ENCODE data around the gene TPRKB. TPM values are rescaled to one million over a fixed set of nuclear protein-coding genes. Genes with fewer than 3 reads are reported as not detected.
A peak's percentile ranks its signal among the peaks of the same experiment; 100 is the strongest.
"Not testable (repeated sequence)": the region's sequence is repeated elsewhere in the genome, so short reads cannot be mapped to it uniquely, and the experiment has no call there.

The TPRKB gene
- total RNA-seq, 1 donor from 2014 or later: 45.9 TPM

DNA sequence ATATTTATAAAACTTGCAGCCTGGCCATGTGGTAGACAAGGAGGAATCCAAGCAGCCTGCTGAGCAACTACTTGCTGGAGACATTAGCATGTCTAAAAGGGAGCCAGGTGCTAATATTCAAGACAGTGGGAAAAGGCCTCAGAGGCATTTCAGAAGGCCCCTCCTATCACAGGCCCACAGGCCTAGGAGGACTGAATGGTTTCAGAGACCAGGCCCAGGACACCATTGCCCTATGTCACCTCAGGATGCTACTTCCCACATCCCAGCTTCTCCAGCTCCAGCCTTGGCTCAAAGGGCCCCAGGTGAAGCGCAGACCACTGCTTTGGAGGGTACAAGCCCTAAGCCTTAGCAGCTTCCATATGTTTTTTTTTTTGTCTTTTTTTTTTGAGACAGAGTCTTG, 39.0 kb downstream of the TPRKB start:
- DNase-seq: no peak

DNA sequence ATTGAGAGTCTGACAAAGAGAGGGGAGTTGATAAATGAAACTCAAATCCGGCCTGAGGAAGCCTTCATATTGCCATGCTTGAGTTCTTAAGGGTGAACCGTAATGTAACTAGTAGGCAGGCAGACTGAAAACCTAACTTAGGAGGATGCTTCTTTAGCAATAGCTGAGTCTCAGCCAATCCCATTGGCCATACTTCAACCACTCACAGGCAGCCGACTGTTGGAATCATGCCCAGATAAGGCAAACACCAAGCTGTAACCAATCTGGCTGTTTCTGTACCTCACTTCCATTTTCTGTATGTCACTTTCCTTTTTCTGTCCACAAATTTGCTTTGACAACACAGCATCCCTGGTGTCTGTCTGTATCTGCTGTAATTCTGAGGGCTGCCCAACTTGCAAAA, 39.5 kb downstream of the TPRKB start:
- no peak for DNase-seq

DNA sequence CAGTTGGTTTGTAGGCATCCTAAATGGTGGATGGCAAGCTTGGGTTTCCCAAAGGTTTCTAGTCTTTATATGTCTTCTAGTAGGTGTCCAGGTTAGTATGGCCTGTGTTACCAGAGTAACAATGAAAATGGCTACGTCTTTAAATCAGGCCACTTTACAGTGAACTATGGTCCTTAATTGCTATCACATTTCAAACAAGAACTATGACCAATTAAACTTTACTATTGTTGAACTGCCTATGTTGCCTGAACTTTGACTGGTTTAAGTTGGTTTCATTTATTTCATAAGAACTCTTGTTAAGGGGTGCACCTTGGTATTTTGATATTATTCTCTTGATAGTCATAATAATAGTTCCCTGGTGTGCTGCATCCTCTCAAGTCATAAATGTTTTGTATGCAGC, 40.2 kb downstream of the TPRKB start:
- not testable (repeated sequence) for DNase-seq

DNA sequence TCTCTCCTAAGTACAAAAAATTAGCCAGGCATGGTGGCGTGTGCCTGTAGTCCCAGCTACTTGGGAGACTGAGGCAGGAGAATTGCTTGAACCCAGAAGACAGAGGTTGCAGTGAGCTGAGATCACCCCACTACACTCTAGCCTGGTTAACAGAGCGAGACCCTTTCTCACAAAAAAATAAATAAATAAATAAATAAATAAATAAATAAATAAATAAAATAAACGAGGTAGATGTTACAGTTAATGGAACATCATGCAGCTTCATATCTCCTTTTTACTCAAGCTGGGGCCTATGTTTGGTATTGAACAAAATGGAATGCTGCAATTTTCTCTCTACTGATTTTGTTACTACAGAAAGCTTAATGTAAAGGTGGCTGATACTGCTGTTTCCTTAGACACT, 40.6 kb downstream of the TPRKB start:
- not testable (repeated sequence) for DNase-seq

DNA sequence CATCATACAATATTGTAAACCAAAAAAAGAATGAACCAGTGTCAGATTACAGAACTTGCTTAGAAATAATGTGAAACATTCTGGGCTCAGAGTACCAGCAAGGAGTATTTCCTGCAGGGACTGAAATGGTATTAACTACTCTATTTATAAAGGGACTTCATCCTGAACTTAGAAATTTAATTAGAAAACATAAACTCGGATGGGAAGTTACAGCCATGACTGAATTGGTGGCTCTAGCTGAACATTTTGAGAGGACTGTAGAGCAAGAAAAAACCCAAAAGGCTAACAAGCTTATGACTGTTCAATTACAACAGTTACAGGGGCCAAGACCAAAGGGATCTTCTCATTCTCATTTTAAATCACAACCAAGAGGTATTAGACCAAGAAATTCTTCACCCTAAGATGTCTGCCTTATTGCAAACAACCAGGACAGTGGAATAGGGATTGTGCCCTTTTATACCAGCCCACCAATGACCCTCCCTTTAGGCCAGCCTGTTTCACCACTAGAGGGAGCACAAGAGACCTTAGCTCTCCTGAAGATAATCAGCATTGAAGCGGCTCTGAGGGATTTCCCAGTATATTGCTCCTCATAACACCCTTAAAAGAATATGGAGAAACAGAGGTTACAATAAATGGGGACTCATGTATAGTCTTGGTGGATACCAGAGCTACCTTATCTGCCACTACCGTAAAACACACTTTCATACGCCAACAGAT, 46.6 kb downstream of the TPRKB start:
- DNase-seq: peak; percentile 63

DNA sequence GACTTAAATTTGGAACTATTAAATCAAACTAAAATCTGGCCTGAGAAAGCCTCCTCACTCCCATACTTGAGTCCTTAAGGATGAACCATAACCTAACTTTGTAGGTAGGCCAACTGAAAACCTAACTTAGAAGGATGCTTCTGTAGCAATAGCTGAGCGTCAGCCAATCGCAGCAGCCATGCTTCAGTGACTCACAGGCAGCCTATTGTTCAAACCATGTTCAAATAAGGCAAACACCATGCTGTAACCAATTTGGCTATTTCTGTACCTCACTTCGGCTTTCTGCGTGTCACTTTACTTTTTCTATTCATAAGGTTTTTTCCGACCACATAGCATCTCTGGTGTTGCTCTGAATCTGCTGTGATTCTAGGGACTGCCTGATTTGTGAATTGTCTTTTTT, 48.7 kb downstream of the TPRKB start:
- DNase-seq: not testable (repeated sequence)

DNA sequence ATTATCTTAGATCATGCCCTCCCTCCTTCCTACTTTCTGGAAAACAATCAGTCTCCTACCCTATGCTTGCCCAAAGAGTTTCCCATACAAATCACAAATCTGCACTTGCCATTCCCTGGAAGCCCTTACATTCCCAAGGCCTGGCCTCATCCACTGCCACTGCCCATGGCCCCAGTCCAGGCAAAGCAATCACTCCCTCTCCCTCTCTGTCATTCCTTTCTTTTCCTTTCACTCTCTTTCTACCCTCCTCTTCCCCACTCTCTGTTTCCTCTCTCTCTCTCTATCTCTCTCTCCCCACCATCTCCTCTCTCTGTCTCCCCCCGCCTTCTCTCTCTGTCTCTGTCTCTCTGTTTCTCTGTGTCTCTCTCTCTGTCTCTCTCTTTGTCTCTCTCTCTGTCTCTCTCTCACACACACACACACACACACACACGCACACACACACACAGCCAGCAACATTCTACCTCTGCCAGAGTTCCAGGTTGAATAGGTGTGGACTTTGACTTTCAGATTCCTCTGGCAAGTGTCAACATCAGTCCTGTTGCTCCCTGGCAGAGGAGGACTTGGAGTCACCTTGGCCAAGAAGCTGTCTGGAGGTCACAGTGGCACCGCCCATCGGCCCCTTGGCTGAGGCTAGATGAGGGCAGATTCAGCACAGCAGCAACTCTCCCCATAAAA, 51.2 kb downstream of the TPRKB start:
- no peak for DNase-seq

DNA sequence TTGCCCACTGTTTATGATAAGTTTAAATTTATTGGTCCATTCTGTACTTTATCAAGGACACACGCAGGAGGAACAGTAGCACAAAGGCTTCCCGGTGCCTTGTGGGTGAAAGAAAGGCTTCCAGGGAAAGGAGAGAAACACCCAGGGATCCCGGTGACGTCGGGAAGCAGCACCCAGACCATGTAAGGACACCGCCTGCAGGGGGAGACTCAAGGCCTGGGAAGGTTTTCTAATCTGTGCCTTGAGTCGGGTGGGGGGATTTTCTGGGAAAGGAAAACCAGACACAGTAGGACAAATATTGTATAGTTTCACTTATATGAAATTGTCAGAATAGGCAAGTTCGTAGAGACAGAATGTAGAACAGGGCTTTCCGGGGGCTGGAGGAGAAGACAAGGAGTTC, 52.2 kb downstream of the TPRKB start:
- peak; percentile 21 for DNase-seq

DNA sequence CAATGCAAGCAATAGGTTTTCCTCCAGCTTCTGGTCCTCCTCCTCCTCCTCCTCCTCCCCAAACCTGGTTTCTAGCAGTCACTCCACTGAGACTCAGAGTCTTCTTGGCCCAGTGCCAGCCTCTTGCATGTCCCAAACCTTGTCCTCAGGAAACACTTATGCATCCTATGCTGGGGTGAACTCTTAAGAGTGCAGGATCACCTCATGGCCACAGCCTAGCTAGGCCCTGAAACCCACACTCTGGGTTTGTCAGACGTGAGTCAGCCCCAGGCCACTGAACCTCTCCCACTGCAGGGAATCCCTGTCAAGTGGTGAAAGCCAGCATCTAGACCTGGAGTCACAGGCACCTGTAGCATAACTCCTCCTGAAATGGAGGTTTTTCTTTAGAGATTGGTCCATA, 52.8 kb downstream of the TPRKB start:
- not testable (repeated sequence) for DNase-seq

DNA sequence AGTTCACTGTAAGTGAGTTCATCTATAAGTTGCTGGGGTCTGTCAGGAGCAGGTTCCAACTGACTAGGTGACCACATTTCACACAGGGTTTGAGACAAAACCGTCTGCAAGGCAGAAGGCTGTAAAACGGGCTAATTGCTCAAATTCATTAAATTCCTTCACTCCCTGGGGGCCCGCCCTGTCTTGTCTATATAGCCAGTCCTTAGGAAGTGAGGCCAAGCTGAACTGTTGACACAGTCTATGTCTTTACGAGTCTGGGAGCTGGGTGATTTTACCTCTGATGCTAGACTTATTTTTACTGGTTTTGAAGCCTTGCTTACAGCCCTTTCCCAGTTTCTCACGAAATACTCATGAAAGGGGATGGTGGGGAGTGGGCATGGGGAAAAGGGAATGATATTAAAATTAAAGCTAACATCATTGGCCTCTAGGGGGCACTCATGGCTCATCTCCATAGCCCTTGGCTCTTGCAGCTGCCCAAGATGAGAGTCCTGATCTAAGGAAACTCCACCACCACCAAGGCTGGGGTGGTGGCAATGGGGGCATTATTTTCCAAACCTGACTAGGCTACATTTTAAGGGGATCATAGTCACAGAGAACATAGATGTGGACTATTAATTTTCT, 57.1 kb downstream of the TPRKB start:
- peak; percentile 65 for DNase-seq

Other genes with a start within 250 kb of the TPRKB start
- not detected in 2 replicates for gene NAT8, start 94.9 kb downstream of the TPRKB start, total RNA-seq
- gene DUSP11, start 42.8 kb upstream of the TPRKB start, total RNA-seq: 23.9 and 34.2 TPM in 2 replicates
- not detected in 2 replicates for gene C2orf78, start 46.8 kb upstream of the TPRKB start, total RNA-seq
- gene STAMBP, start 91.6 kb upstream of the TPRKB start, total RNA-seq: 23.7 and 25.4 TPM in 2 replicates
- 0.05 TPM in 1 of 2 replicates, not detected in the other for gene ACTG2, start 155.7 kb upstream of the TPRKB start, total RNA-seq
- 36.4 and 44.9 TPM in 2 replicates for gene DGUOK, start 189.5 kb upstream of the TPRKB start, total RNA-seq
- 7.0 and 8.7 TPM in 2 replicates for gene TET3, start 247.6 kb upstream of the TPRKB start, total RNA-seq